Endothelial cell of umbilical vein (primary cell): ENCODE data around the gene SIRPA. TPM values are rescaled to one million over a fixed set of nuclear protein-coding genes. Genes with fewer than 3 reads are reported as not detected.

ENCODE experiments used
- BruUV-seq: library from RNA; stranded (reverse); fragments of 400-500 nt; replicated peaks from 2 replicates; lab custom pipeline; 2021; lab: Mats Ljungman, UMichigan
- CTCF ChIA-PET: fragments of 300-600, 350-600 bp; sonication (Branson Sonifier 250); formaldehyde crosslinking; loops from one replicate; lab custom pipeline; 2021; ENCODE audit warnings: antibody characterized with exemption, inconsistent platforms; lab: Charles Lee
- POLR2A ChIA-PET: fragments of 300-600, 350-600 bp; sonication (Branson Sonifier 250); formaldehyde crosslinking; loops from one replicate; lab custom pipeline; 2021; ENCODE audit warnings: antibody characterized with exemption, inconsistent platforms; lab: Charles Lee
- DNase-seq: peaks from one replicate; pipeline ENCODE4 v3.0.0-alpha.2; 2011; ENCODE audit warnings: low read depth, low spot score
- FAIRE-seq: peaks from 2 replicates; lab custom pipeline; 2011; peaks lifted over from hg19 to GRCh38; lab: Jason Lieb, UNC
- H2AFZ ChIP-seq: 2 replicates; pipeline ENCODE4 v1.6.0; 2012; ENCODE audit warnings: low read depth, low read length, control low read depth, inconsistent platforms
- H3K27ac ChIP-seq: 2 replicates; pipeline ENCODE4 v1.5.1; 2011; ENCODE audit warnings: low read depth, mild to moderate bottlenecking, control low read depth, low read length, moderate library complexity; ENCODE audit not compliant: insufficient read depth
- H3K27me3 ChIP-seq, 2 experiments: 2 replicates each; pipeline versions ENCODE4 v1.6.0 to v1.6.1; 2011; ENCODE audit warnings: low read length in 2 of 2, mixed read lengths in 1 of 2; ENCODE audit not compliant: control insufficient read depth in 2 of 2, insufficient read depth in 2 of 2
- H3K36me3 ChIP-seq, 2 experiments: 2 replicates in 1 of 2; 3 replicates in 1 of 2; pipeline ENCODE4 v1.5.1; 2011; ENCODE audit warnings: low read length in 2 of 2, mild to moderate bottlenecking in 1 of 2, moderate library complexity in 1 of 2; ENCODE audit not compliant: control insufficient read depth in 2 of 2, insufficient read depth in 2 of 2; ENCODE audit errors: extremely low read depth in 1 of 2
- H3K4me1 ChIP-seq: 3 replicates; pipeline ENCODE4 v1.5.1; 2011; ENCODE audit warnings: mild to moderate bottlenecking, low read length; ENCODE audit not compliant: control insufficient read depth, insufficient read depth; ENCODE audit errors: extremely low read depth
- H3K4me2 ChIP-seq: 2 replicates; pipeline ENCODE4 v1.6.1; 2011; ENCODE audit warnings: low read length, control low read depth, mixed read lengths; ENCODE audit not compliant: insufficient read depth
- H3K4me3 ChIP-seq, 3 experiments: fragments of 200-600 bp in 1 of 3; sonication (generic), shearing (Covaris generic) in 1 of 3; replicated peaks in 1 of 3; 2 replicates each; pipeline ENCODE4 v1.5.1; 2011 to 2016; ENCODE audit warnings: control low read depth in 3 of 3, low read length in 3 of 3, mild to moderate bottlenecking in 2 of 3, inconsistent platforms in 1 of 3, low read depth in 1 of 3, moderate library complexity in 1 of 3; ENCODE audit not compliant: insufficient read depth in 1 of 3
- H3K79me2 ChIP-seq: 2 replicates; pipeline ENCODE4 v1.6.0; 2012; ENCODE audit warnings: low read length, inconsistent platforms; ENCODE audit not compliant: control insufficient read depth, insufficient read depth
- H3K9ac ChIP-seq: replicated peaks from 2 replicates; pipeline ENCODE3; 2011; ENCODE audit warnings: low read length, control low read depth; ENCODE audit not compliant: insufficient read depth; ENCODE audit errors: extremely low read depth
- H3K9me1 ChIP-seq: replicated peaks from 3 replicates; pipeline ENCODE4 v1.6.0; 2011; ENCODE audit warnings: mild to moderate bottlenecking, low read length; ENCODE audit not compliant: control insufficient read depth, insufficient read depth; ENCODE audit errors: extremely low read depth
- H3K9me3 ChIP-seq: replicated peaks from 2 replicates; pipeline ENCODE4 v1.5.1; 2012; ENCODE audit warnings: low read length, inconsistent platforms; ENCODE audit not compliant: control insufficient read depth, insufficient read depth
- H4K20me1 ChIP-seq: replicated peaks from 2 replicates; pipeline ENCODE3; 2011; ENCODE audit warnings: mild to moderate bottlenecking, low read length; ENCODE audit not compliant: control insufficient read depth, insufficient read depth; ENCODE audit errors: extremely low read depth
- EZH2 ChIP-seq: IDR thresholded peaks from 2 replicates; pipeline ENCODE4 v1.6.1; 2012; ENCODE audit warnings: borderline replicate concordance, low read depth, mild to moderate bottlenecking, moderate library complexity, low read length, inconsistent platforms; ENCODE audit not compliant: severe bottlenecking
- FOS ChIP-seq: IDR thresholded peaks from 2 replicates; pipeline ENCODE4 v1.6.1; 2011; ENCODE audit warnings: mild to moderate bottlenecking, low read length, moderate library complexity, borderline replicate concordance; ENCODE audit not compliant: insufficient read depth
- GATA2 ChIP-seq: IDR thresholded peaks from 2 replicates; pipeline ENCODE4 v1.7.0; 2011; ENCODE audit warnings: low read depth, mild to moderate bottlenecking, moderate library complexity, mixed read lengths, low read length; ENCODE audit not compliant: insufficient read length, insufficient read depth
- JUN ChIP-seq: IDR thresholded peaks from 2 replicates; pipeline ENCODE4 v1.6.1; 2011; ENCODE audit warnings: borderline replicate concordance, low read depth; ENCODE audit not compliant: insufficient read length, insufficient read depth
- MYC ChIP-seq: IDR thresholded peaks from one replicate; pipeline ENCODE4 v1.6.1; 2011; ENCODE audit warnings: mild to moderate bottlenecking, low read depth, low read length
- POLR2A ChIP-seq: IDR thresholded peaks from 2 replicates; pipeline ENCODE4 v1.6.1; 2012; ENCODE audit warnings: low read depth, mild to moderate bottlenecking, control low read depth, low read length
- POLR2AphosphoS5 ChIP-seq: IDR thresholded peaks from 2 replicates; pipeline ENCODE4 v1.6.1; 2012; ENCODE audit warnings: low read depth, mild to moderate bottlenecking, control low read depth, low read length, moderate library complexity; ENCODE audit not compliant: insufficient read depth
- dilution Hi-C: fragments of 300-500 bp; cut with MboI; formaldehyde crosslinking; loops from one replicate; pipeline ENCODE4 v1.15.0; 2019; ENCODE audit warnings: low sequenced_read_pairs; ENCODE audit not compliant: extremely low pct_ligation_motif_present
- intact Hi-C: fragments of 100-400 bp; cut with micrococcal nuclease; formaldehyde crosslinking; loops from one replicate; pipeline ENCODE4 v1.10.0; 2022
- polyA plus RNA-seq, 4 experiments: library from polyadenylated mRNA; depleted of rRNA in 3 of 4; stranded (reverse) in 3 of 4; unstranded in 1 of 4; fragments of >200 nt; gene quantifications; 2 replicates each; pipeline versions ENCODE4 v1.2.1 to v1.2.3, GENCODE V29; 2011 to 2012; ENCODE audit warnings: missing spikeins in 1 of 4
- total RNA-seq: library from RNA; stranded (reverse); gene quantifications from 2 replicates; pipeline ENCODE4 v1.2.3, GENCODE V29; 2021
- TF ChIP-seq, protein P1 (sequence below), 2 donors: IDR thresholded peaks; 1 replicate in 1 of 2; 2 replicates in 1 of 2; pipeline ENCODE4 v1.5.1; 2011; ENCODE audit warnings: low read length in 2 of 2, mild to moderate bottlenecking in 2 of 2, moderate library complexity in 2 of 2, control low read depth in 1 of 2, inconsistent platforms in 1 of 2, low read depth in 1 of 2; ENCODE audit not compliant: insufficient read depth in 1 of 2; ENCODE audit errors: extremely low read depth in 1 of 2
- TF ChIP-seq, protein P2 (sequence below): IDR thresholded peaks from 2 replicates; pipeline ENCODE4 v1.6.1; 2011; ENCODE audit not compliant: insufficient read depth, insufficient read length

SIRPA gene
- total and polyA plus RNA-seq, 2 donors (not counting 3 experiments of a cell fraction or from before 2014, with no cell fraction given), result 29.9 to 59.2 TPM

DNA sequence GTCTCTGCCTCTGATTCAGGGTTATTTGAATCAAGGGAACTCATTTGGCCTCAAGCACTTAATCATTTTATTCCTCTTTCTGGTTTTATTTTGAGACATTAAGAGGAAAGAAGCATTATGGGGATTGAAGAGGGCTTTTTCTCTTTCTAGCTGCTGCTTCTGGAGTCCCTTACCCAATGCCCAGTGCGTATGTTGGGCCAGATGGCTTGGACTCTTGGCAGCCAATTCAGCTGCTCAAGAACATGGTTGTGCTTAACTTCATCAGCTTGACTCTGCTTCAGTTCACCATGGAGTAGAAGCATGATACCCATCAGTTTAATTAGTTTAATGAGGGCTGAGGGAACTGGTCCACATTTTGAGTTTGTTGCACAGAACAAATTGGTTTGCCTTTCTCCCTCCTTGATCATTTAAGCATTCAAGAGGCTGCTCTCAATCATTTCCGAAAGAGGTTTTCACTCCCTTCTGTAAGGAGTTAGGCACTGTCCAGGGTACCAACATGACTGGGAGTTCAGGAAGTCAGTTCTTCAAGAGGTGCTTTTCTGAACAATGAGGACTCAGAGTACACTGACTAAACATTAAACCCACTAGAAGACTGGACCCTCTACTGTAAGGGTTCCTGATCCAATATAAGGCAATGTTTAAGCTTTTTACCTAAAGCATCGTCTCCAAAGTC is 84.0 kb downstream of the SIRPA start:
- Histone ChIP-seq H3K9ac (no peak overlapping the region), H3K27ac (no peak overlapping the region), H3K4me3 (no peak overlapping the region), H3K36me3 (no peaks in the 10 kb centered on the region), H3K27me3 (peaks cover 2 to 5% of the 10 kb centered on the region in 2 experiments), H3K4me2 (no peak overlapping the region), H2AFZ (no peak overlapping the region), H4K20me1 (no peaks in the 10 kb centered on the region), H3K9me3 (no peaks in the 10 kb centered on the region), H3K79me2 (no peaks in the 10 kb centered on the region), H3K4me1 (no peaks in the 10 kb centered on the region), H3K9me1 (no peaks in the 10 kb centered on the region)
- ChIA-PET CTCF (interaction anchor here (0.9 kb wide), 1 partner anchor 9 kb away, joined by 3 read pairs; no protein-coding TSS in a partner anchor), POLR2A (no interaction called here)
- BruUV-seq, result no TSS peak
- dilution Hi-C loops, result no loop called here
- FAIRE-seq (no peak), DNase-seq (no peak)
- intact Hi-C loops, result no loop called here
- TF ChIP-seq FOS (no peak), MYC (no peak)

DNA sequence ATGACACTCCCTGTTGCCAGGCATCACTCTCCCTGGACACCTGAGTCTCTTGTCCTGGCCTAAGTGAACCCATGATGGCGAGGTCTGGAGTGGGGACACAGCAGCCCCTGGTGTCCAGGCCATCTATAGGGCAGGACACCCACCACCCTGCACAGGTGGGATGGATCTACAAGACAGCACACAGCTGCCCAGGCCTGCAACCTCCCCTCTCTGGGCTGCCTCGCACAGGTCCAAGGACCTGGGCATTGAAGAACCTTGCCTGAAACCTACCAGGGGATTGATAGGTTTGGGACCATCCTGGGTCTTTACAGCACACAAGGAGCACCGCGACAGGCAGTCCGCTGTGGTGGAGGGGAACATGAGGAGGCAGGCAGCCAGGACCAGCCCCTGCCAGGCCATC is 87.5 kb downstream of the SIRPA start:
- FAIRE-seq (no peak), DNase-seq (no peak)
- H3K9ac ChIP-seq, result no peak overlapping the region
- H3K4me1 ChIP-seq, result no peaks in the 10 kb centered on the region
- no peaks in the 10 kb centered on the region for H3K9me3 ChIP-seq
- no peaks in the 10 kb centered on the region for H3K27me3 ChIP-seq
- TF ChIP-seq MYC (no peak), JUN (no peak), POLR2AphosphoS5 (no peak), EZH2 (no peak), FOS (no peak), GATA2 (no peak), POLR2A (no peak)
- TF ChIP-seq, protein P1, sequence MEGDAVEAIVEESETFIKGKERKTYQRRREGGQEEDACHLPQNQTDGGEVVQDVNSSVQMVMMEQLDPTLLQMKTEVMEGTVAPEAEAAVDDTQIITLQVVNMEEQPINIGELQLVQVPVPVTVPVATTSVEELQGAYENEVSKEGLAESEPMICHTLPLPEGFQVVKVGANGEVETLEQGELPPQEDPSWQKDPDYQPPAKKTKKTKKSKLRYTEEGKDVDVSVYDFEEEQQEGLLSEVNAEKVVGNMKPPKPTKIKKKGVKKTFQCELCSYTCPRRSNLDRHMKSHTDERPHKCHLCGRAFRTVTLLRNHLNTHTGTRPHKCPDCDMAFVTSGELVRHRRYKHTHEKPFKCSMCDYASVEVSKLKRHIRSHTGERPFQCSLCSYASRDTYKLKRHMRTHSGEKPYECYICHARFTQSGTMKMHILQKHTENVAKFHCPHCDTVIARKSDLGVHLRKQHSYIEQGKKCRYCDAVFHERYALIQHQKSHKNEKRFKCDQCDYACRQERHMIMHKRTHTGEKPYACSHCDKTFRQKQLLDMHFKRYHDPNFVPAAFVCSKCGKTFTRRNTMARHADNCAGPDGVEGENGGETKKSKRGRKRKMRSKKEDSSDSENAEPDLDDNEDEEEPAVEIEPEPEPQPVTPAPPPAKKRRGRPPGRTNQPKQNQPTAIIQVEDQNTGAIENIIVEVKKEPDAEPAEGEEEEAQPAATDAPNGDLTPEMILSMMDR (IDR thresholded peaks at IDR 0.05; ENCODE audit: extremely low read depth in 1 of 2, insufficient read depth in 1 of 2, low read depth in 1 of 2, low read length in 2 of 2), result no peak
- TF ChIP-seq, protein P2, sequence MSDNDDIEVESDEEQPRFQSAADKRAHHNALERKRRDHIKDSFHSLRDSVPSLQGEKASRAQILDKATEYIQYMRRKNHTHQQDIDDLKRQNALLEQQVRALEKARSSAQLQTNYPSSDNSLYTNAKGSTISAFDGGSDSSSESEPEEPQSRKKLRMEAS, result no peak
- no peak overlapping the region for H3K4me3 ChIP-seq
- BruUV-seq, result no TSS peak
- H3K9me1 ChIP-seq, result no peaks in the 10 kb centered on the region
- no peaks in the 10 kb centered on the region for H4K20me1 ChIP-seq
- dilution Hi-C loops (no loop called here), intact Hi-C loops (no loop called here)
- no peak overlapping the region for H3K4me2 ChIP-seq
- H3K27ac ChIP-seq, result no peak overlapping the region
- CTCF ChIA-PET, result no interaction called here
- H3K79me2 ChIP-seq, result no peaks in the 10 kb centered on the region
- no peaks in the 10 kb centered on the region for H3K36me3 ChIP-seq
- H2AFZ ChIP-seq, result no peak overlapping the region
- POLR2A ChIA-PET, result no interaction called here
